Muscle of arm (tissue), 12 donors: ENCODE data around the gene SLC5A10. TPM values are rescaled to one million over a fixed set of nuclear protein-coding genes. Genes with fewer than 3 reads are reported as not detected.
"Not testable (repeated sequence)": the region's sequence is repeated elsewhere in the genome, so short reads cannot be mapped to it uniquely, and the experiment has no call there.

Experiments used
- DNase-seq: peaks from one replicate; pipeline ENCODE4 v3.0.0-alpha.2; 2013
- polyA plus RNA-seq, 12 donors: library from polyadenylated mRNA; unstranded; fragments of 120-200 nt; gene quantifications; one replicate each; pipeline ENCODE4 v1.2.1, GENCODE V29; 2013; ENCODE audit not compliant: insufficient read length in 12 of 12

The SLC5A10 gene
- polyA plus RNA-seq, 12 donors: 0.05 to 0.29 (median 0.12) TPM; not detected in 5

GRCh38 chr17:19017804-19018599, 66.0 kb downstream of the SLC5A10 start:
- no peak for DNase-seq

- no peak for DNase-seq
Observed at GRCh38 chr17:19018600-19018950, 66.6 kb downstream of the SLC5A10 start.

- no peak for DNase-seq
Observed at GRCh38 chr17:19019041-19019941, 67.3 kb downstream of the SLC5A10 start.

GRCh38 chr17:19020016-19020415, 68.1 kb downstream of the SLC5A10 start:
- DNase-seq: no peak

GRCh38 chr17:19021011-19021621, 69.2 kb downstream of the SLC5A10 start:
- DNase-seq: not testable (repeated sequence)

- DNase-seq: no peak
Observed at GRCh38 chr17:19021622-19022083, 69.7 kb downstream of the SLC5A10 start.

- DNase-seq: no peak
Observed at GRCh38 chr17:19022128-19022527, 70.2 kb downstream of the SLC5A10 start.

- DNase-seq: no peak
Observed at GRCh38 chr17:19022747-19023146, 70.8 kb downstream of the SLC5A10 start.

GRCh38 chr17:19023209-19023999, 71.4 kb downstream of the SLC5A10 start:
- DNase-seq: no peak

GRCh38 chr17:19024101-19025078, 72.4 kb downstream of the SLC5A10 start:
- DNase-seq: no peak

GRCh38 chr17:19028671-19029070, 76.7 kb downstream of the SLC5A10 start:
- not testable (repeated sequence) for DNase-seq

- not testable (repeated sequence) for DNase-seq
Observed at GRCh38 chr17:19029740-19030139, 77.8 kb downstream of the SLC5A10 start.

GRCh38 chr17:19030771-19031449, 78.9 kb downstream of the SLC5A10 start:
- not testable (repeated sequence) for DNase-seq

GRCh38 chr17:19031729-19032128, 79.8 kb downstream of the SLC5A10 start:
- not testable (repeated sequence) for DNase-seq

- not testable (repeated sequence) for DNase-seq
Observed at GRCh38 chr17:19032377-19032988, 80.5 kb downstream of the SLC5A10 start.

- DNase-seq: not testable (repeated sequence)
Observed at GRCh38 chr17:19036186-19036585, 84.2 kb downstream of the SLC5A10 start.

- DNase-seq: not testable (repeated sequence)
Observed at GRCh38 chr17:19037547-19037946, 85.6 kb downstream of the SLC5A10 start.

- not testable (repeated sequence) for DNase-seq
Observed at GRCh38 chr17:19038007-19038406, 86.0 kb downstream of the SLC5A10 start.

GRCh38 chr17:19038730-19039129, 86.8 kb downstream of the SLC5A10 start:
- not testable (repeated sequence) for DNase-seq
